K562 (cell line): ENCODE results near the gene HPD. TPM values are rescaled to one million over a fixed set of nuclear protein-coding genes. Genes with fewer than 3 reads are reported as not detected.
A peak's percentile ranks its signal among the peaks of the same experiment; 100 is the strongest.

ENCODE experiments used
- ATF3 ChIP-seq, 2 experiments: fragments of 450-650 bp in 1 of 2; sonication (generic) in 1 of 2; formaldehyde crosslinking in 1 of 2; IDR thresholded peaks in 1 of 2; conservative IDR thresholded peaks in 1 of 2; 2 replicates each; pipeline versions ENCODE4 v1.6.1 to v1.8.1; 2016 to 2023; ENCODE audit warnings: mild to moderate bottlenecking in 2 of 2, moderate library complexity in 2 of 2, inconsistent platforms in 1 of 2, missing genetic modification reagents in 1 of 2
- CCNT2 ChIP-seq: IDR thresholded peaks from 2 replicates; pipeline ENCODE4 v1.6.1; 2011; ENCODE audit warnings: borderline replicate concordance, low read depth, mild to moderate bottlenecking, moderate library complexity, mixed read lengths, low read length; ENCODE audit not compliant: insufficient read length; ENCODE audit errors: extremely low read depth
- ELK1 ChIP-seq: sonication (generic); formaldehyde crosslinking; IDR thresholded peaks from 2 replicates; pipeline ENCODE4 v1.8.1; 2022; ENCODE audit warnings: missing genetic modification reagents
- HSF4 ChIP-seq: fragments of 250-450 bp; sonication (Bioruptor Pico); IDR thresholded peaks from 2 replicates; pipeline ENCODE4 v2.1.2; 2022; ENCODE audit warnings: mild to moderate bottlenecking, moderate library complexity, borderline replicate concordance
- JUN ChIP-seq, 2 experiments: sonication (generic) in 1 of 2; formaldehyde crosslinking in 1 of 2; IDR thresholded peaks; 2 replicates each; pipeline versions ENCODE4 v1.6.1 to v1.8.0; 2012 to 2022; ENCODE audit warnings: borderline replicate concordance in 2 of 2, mild to moderate bottlenecking in 2 of 2, improper control_type of control experiment in 1 of 2, low read depth in 1 of 2, low read length in 1 of 2, missing genetic modification reagents in 1 of 2
- NCOA4 ChIP-seq: fragments of 450-650 bp; IDR thresholded peaks from 2 replicates; pipeline ENCODE4 v1.6.1; 2018; ENCODE audit warnings: mild to moderate bottlenecking; ENCODE audit not compliant: partially characterized antibody
- NR2C1 ChIP-seq, 2 experiments: fragments of 450-650 bp; IDR thresholded peaks; 2 replicates each; pipeline ENCODE4 v1.6.1; 2017; ENCODE audit warnings: mild to moderate bottlenecking in 2 of 2, antibody characterized with exemption in 1 of 2, inconsistent platforms in 1 of 2, missing compliant biosample characterization in 1 of 2, missing genetic modification characterization in 1 of 2
- SNAPC5 ChIP-seq: fragments of 250-450 bp; sonication (Bioruptor Pico); IDR thresholded peaks from 2 replicates; pipeline ENCODE4 v1.8.0; 2021; ENCODE audit warnings: moderate library complexity, mild to moderate bottlenecking, inconsistent platforms
- THRA ChIP-seq: fragments of 450-650 bp; IDR thresholded peaks from 2 replicates; pipeline ENCODE4 v1.6.1; 2017; ENCODE audit warnings: mild to moderate bottlenecking, moderate library complexity
- WHSC1 ChIP-seq: IDR thresholded peaks from one replicate; pipeline ENCODE4 v1.6.1; 2012; ENCODE audit warnings: low read length, control low read depth, inconsistent platforms
- ZBED1 ChIP-seq: IDR thresholded peaks from 2 replicates; pipeline ENCODE4 v1.6.1; 2014
- ZBTB17 ChIP-seq: fragments of 450-650 bp; formaldehyde crosslinking; IDR thresholded peaks from 2 replicates; pipeline ENCODE4 v1.4.0; 2020; ENCODE audit warnings: mild to moderate bottlenecking
- ZFP91 ChIP-seq: sonication (generic); formaldehyde crosslinking; IDR thresholded peaks from 2 replicates; pipeline ENCODE4 v1.8.0; 2022; ENCODE audit warnings: mild to moderate bottlenecking, missing genetic modification reagents
- ZNF717 ChIP-seq: fragments of 250-450 bp; sonication (Bioruptor Pico); IDR thresholded peaks from 2 replicates; pipeline ENCODE4 v1.5.0; 2021
- polyA plus RNA-seq, 8 experiments: library from polyadenylated mRNA; depleted of rRNA in 4 of 8; stranded (reverse) in 5 of 8; unstranded in 3 of 8; fragments of >200 nt; fragmentation: Nextera tagmentation in 2 of 8; fragmentation: Illumina TruSeq in 1 of 8; extraction: Ambion mirVana in 2 of 8; extraction: Trizol in 1 of 8; gene quantifications; 2 replicates each; pipeline versions ENCODE4 v1.2.1 to v1.2.3, GENCODE V29; 2011 to 2014; ENCODE audit warnings: inconsistent platforms in 1 of 8, missing spikeins in 1 of 8
- total RNA-seq, 7 experiments: library from RNA; depleted of rRNA in 6 of 7; stranded (reverse); fragments of >200 nt in 6 of 7; fragmentation: Illumina TruSeq in 2 of 7; extraction: Trizol in 2 of 7; gene quantifications; 2 replicates each; pipeline versions ENCODE4 v1.2.1 to v1.2.3, GENCODE V29; 2011 to 2021; ENCODE audit warnings: low replicate concordance in 1 of 7
- TF ChIP-seq, protein P1 (sequence below): fragments of 450-650 bp; IDR thresholded peaks from 2 replicates; pipeline ENCODE4 v1.6.1; 2018; ENCODE audit warnings: mild to moderate bottlenecking, low read depth; ENCODE audit not compliant: partially characterized antibody

HPD gene
- total and polyA plus RNA-seq, 9 of the 15 experiments (the other 6 are each of a cell fraction or from before 2014, with no cell fraction given): 0.06 to 0.29 (median 0.07) TPM; not detected in 4

- TF ChIP-seq ZFP91 (CRISPR knock-in tag): no peak
- no peak for TF ChIP-seq SNAPC5 (CRISPR knock-in tag)
- TF ChIP-seq, protein P1, sequence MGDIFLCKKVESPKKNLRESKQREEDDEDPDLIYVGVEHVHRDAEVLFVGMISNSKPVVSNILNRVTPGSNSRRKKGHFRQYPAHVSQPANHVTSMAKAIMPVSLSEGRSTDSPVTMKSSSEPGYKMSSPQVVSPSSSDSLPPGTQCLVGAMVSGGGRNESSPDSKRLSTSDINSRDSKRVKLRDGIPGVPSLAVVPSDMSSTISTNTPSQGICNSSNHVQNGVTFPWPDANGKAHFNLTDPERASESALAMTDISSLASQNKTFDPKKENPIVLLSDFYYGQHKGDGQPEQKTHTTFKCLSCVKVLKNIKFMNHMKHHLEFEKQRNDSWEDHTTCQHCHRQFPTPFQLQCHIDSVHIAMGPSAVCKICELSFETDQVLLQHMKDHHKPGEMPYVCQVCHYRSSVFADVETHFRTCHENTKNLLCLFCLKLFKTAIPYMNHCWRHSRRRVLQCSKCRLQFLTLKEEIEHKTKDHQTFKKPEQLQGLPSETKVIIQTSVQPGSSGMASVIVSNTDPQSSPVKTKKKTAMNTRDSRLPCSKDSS: no peak
- no peak for TF ChIP-seq ATF3 (IDR thresholded peaks at IDR 0.05)
- 0 out of 2 replicates have a peak, but pooled peaks have one; percentile 58 for TF ChIP-seq ATF3 (CRISPR knock-in tag; conservative IDR thresholded peaks at IDR 0.05)
- TF ChIP-seq NCOA4: no peak
- TF ChIP-seq ZNF717 (CRISPR knock-in tag): no peak
- TF ChIP-seq ELK1: no peak
- TF ChIP-seq ZBED1: peak; percentile 20; the same call in 1 of the 2 replicates
- no peak for TF ChIP-seq WHSC1
- no peak for TF ChIP-seq JUN (IDR thresholded peaks at IDR 0.05; ENCODE audit: borderline replicate concordance, low read depth, low read length)
- TF ChIP-seq JUN (CRISPR knock-in tag; IDR thresholded peaks at IDR 0.05; ENCODE audit: borderline replicate concordance): 0 out of 2 replicates have a peak, but pooled peaks have one; percentile 41
- TF ChIP-seq HSF4: no peak
- peak; percentile 98 for TF ChIP-seq ZBTB17 (CRISPR knock-in tag)
- TF ChIP-seq CCNT2: peak; percentile 66
- TF ChIP-seq THRA: no peak
- peak; percentile 33; the same call in 1 of the 2 replicates for TF ChIP-seq NR2C1 (IDR thresholded peaks at IDR 0.05)
- TF ChIP-seq NR2C1 (tag; IDR thresholded peaks at IDR 0.05): no peak
Measured at GRCh38 chr12:121802843-121803698, 55.6 kb downstream of the HPD start (continued).
